Lung (tissue), 12 donors: ENCODE results near the gene REG3G. TPM values are rescaled to one million over a fixed set of nuclear protein-coding genes. Genes with fewer than 3 reads are reported as not detected.

Source experiments
- ATAC-seq: fragments of 200-7000 bp; cut with Tn5 transposase; one replicate; pipeline ENCODE4 v1.9.1; 2020; ENCODE audit warnings: moderate number of reproducible peaks; ENCODE audit not compliant: insufficient read depth, low FRiP score
- DNase-seq, 3 donors: peaks; one replicate each; pipeline ENCODE4 v3.0.0-alpha.2; 2013 to 2017
- H3K27ac ChIP-seq, 2 donors: one replicate each; pipeline ENCODE4 v1.5.1; 2013; ENCODE audit warnings: mild to moderate bottlenecking in 2 of 2, moderate library complexity in 2 of 2, control low read depth in 1 of 2, inconsistent platforms in 1 of 2, low read depth in 1 of 2, low read length in 1 of 2
- H3K27me3 ChIP-seq, 3 donors: one replicate each; pipeline ENCODE4 v1.5.1; 2013; ENCODE audit warnings: low read length in 2 of 3; ENCODE audit not compliant: control insufficient read depth in 3 of 3, insufficient read depth in 3 of 3
- H3K36me3 ChIP-seq, 4 donors: one replicate each; pipeline ENCODE4 v1.5.1; 2013; ENCODE audit warnings: low read length in 4 of 4, mild to moderate bottlenecking in 1 of 4, moderate library complexity in 1 of 4; ENCODE audit not compliant: control insufficient read depth in 4 of 4, insufficient read depth in 4 of 4
- H3K4me1 ChIP-seq, 5 donors: one replicate each; pipeline ENCODE4 v1.5.1; 2013; ENCODE audit warnings: low read length in 5 of 5, mild to moderate bottlenecking in 2 of 5, moderate library complexity in 1 of 5; ENCODE audit not compliant: control insufficient read depth in 5 of 5, insufficient read depth in 5 of 5
- H3K4me3 ChIP-seq: one replicate; pipeline ENCODE4 v1.5.1; 2013; ENCODE audit warnings: mild to moderate bottlenecking, control low read depth, moderate library complexity
- H3K9ac ChIP-seq, 2 donors: one replicate each; pipeline ENCODE4 v1.5.1; 2013; ENCODE audit warnings: low read length in 2 of 2, control low read depth in 1 of 2; ENCODE audit not compliant: insufficient read depth in 1 of 2
- H3K9me3 ChIP-seq, 4 donors: one replicate each; pipeline ENCODE4 v1.5.1; 2013; ENCODE audit warnings: low read length in 3 of 4, mild to moderate bottlenecking in 1 of 4, moderate library complexity in 1 of 4; ENCODE audit not compliant: control insufficient read depth in 4 of 4, insufficient read depth in 3 of 4
- WGBS, 2 donors: extraction: QIAGEN DNeasy Blood & Tissue Kit; methylation state at CpG; one replicate each; pipeline ENCODE4 v1.1.7; 2013; 5-methylcytosine and 5-hydroxymethylcytosine counted together
- polyA plus RNA-seq, 2 donors: library from polyadenylated mRNA; stranded (reverse); fragments of 200-250 nt; gene quantifications; one replicate each; pipeline ENCODE4 v1.2.1, GENCODE V29; 2013
- total RNA-seq, 2 donors: library from RNA; depleted of rRNA in 1 of 2; stranded (reverse); fragments of >200 nt in 1 of 2; gene quantifications; one replicate each; pipeline ENCODE4 v1.2.1, GENCODE V29; 2014 to 2021
- TF ChIP-seq, protein P1 (sequence below): IDR thresholded peaks from 2 replicates; pipeline ENCODE4 v1.5.1; 2012; ENCODE audit warnings: mild to moderate bottlenecking; ENCODE audit errors: control extremely low read depth, extremely low read depth
- donor health status: control.
- donor health status: control.
- donor health status: Bipolar disorder and iron deficiency.
- donor health status: healthy.
- donor health status: DM: yes; HTN: yes; CAD: no.

The REG3G gene
- total and polyA plus RNA-seq, 4 donors: 0.13 to 0.58 (median 0.43) TPM; not detected in 1

DNA sequence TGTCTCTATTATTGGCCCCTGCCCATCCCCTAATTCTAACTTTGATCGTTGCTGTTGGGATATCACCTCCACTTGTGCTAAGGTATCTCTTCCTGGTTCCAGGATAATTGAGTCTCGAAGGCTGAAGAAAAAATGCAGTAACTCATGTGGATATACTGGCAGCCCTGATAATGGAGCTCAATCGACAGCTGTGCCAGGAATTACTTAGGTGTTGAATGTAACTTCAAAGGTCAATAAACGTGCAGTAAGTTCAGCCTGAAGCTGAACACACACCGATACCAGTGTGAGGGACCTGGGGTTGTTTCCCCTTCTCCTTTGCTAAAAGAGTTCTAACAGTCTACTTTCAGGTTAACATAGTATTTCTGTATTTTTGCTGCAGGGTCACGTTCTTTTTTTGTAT, 11.9 kb upstream of the REG3G start:
- Histone ChIP-seq H3K27ac (no peak overlapping the region), H3K27me3 (no peaks in the 10 kb centered on the region), H3K4me3 (no peak overlapping the region), H3K4me1 (no peaks in the 10 kb centered on the region), H3K9me3 (no peaks in the 10 kb centered on the region), H3K9ac (no peak overlapping the region), H3K36me3 (no peaks in the 10 kb centered on the region)
- no peak for DNase-seq
- TF ChIP-seq, protein P1, sequence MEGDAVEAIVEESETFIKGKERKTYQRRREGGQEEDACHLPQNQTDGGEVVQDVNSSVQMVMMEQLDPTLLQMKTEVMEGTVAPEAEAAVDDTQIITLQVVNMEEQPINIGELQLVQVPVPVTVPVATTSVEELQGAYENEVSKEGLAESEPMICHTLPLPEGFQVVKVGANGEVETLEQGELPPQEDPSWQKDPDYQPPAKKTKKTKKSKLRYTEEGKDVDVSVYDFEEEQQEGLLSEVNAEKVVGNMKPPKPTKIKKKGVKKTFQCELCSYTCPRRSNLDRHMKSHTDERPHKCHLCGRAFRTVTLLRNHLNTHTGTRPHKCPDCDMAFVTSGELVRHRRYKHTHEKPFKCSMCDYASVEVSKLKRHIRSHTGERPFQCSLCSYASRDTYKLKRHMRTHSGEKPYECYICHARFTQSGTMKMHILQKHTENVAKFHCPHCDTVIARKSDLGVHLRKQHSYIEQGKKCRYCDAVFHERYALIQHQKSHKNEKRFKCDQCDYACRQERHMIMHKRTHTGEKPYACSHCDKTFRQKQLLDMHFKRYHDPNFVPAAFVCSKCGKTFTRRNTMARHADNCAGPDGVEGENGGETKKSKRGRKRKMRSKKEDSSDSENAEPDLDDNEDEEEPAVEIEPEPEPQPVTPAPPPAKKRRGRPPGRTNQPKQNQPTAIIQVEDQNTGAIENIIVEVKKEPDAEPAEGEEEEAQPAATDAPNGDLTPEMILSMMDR: no peak
- WGBS, 2 donors: 66 to 88% methylated on average over 6 of the region's 6 CpGs
- no peak for ATAC-seq

DNA sequence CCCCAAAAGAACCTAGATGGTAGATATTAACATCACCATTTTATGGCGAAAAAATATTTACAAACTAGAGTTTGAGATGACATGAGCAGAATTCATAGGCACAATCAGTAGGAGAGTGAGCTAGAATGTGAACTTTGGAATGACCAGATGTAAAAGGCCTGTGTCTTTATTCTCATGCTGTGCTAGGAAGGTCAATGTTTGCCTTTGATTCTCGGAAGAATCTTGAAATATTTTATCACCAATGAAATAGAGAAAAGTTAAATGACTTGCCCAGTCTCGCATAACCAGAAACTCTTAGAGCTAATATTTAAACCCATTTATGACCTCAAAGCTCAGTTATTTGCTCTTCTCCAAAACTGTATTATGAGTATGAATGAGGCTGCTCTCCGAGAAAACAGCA, 9.2 kb upstream of the REG3G start:
- no peaks in the 10 kb centered on the region for H3K36me3 ChIP-seq
- WGBS, 2 donors: 72 to 85% methylated on average over 4 of the region's 4 CpGs
- DNase-seq (no peak), ATAC-seq (no peak)
- TF ChIP-seq, protein P1: no peak
- H3K27me3 ChIP-seq: no peaks in the 10 kb centered on the region
- H3K4me3 ChIP-seq: no peak overlapping the region
- no peak overlapping the region for H3K9ac ChIP-seq
- no peak overlapping the region for H3K27ac ChIP-seq
- H3K4me1 ChIP-seq: no peaks in the 10 kb centered on the region
- no peaks in the 10 kb centered on the region for H3K9me3 ChIP-seq

DNA sequence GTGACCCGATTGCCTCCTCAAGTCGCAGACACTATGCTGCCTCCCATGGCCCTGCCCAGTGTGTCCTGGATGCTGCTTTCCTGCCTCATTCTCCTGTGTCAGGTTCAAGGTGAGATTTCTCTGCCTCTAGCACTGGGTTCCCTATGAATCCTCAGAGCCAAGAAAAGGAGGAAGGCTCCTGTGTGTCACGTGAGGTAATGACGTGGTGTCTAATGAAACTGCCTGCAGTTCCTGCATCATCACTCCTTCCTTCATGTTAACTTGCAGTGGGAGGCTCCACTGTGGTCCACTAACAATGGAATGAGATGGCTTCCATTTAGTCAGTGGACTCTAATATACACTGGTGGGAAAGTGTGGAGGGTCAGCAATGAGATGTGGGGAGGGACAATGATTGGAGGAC, 559 bp downstream of the REG3G start:
- Histone ChIP-seq H3K27ac (no peak overlapping the region), H3K36me3 (no peaks in the 10 kb centered on the region), H3K27me3 (no peaks in the 10 kb centered on the region), H3K9me3 (no peaks in the 10 kb centered on the region), H3K4me3 (no peak overlapping the region), H3K9ac (no peak overlapping the region), H3K4me1 (no peaks in the 10 kb centered on the region)
- DNase-seq: no peak
- ATAC-seq: no peak
- 77 to 87% methylated on average over 4 of the region's 4 CpGs for WGBS, 2 donors
- TF ChIP-seq, protein P1: no peak

DNA sequence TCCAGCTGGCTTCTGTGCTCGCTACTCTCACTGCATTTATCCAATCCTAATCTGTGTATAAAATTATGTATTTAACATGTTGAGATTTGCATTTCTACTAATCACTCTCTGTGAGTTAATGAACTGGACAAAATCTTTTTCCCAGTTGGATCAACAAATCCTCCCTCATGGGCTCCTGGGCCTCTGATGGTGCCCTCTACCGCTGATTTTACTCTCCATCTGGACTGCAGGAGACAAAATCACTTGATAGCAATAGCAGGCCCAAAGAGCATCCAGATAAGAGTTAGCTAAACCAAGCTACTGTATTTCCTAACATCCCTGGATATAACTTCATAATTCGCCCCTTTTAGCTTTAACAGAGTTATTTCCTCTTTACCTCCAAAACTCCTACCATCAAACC, 14.4 kb downstream of the REG3G start:
- Histone ChIP-seq H3K4me1 (no peaks in the 10 kb centered on the region), H3K9me3 (no peaks in the 10 kb centered on the region), H3K27me3 (no peaks in the 10 kb centered on the region), H3K9ac (no peak overlapping the region), H3K4me3 (no peak overlapping the region), H3K36me3 (no peaks in the 10 kb centered on the region), H3K27ac (no peak overlapping the region)
- DNase-seq: no peak
- ATAC-seq: no peak
- TF ChIP-seq, protein P1: no peak
- 79 to 88% methylated on average over 3 of the region's 3 CpGs for WGBS, 2 donors
